ENCODE results near the gene MRPL33.

The MRPL33 gene

GRCh38 chr2:27771548-27772335 is at the start of gene MRPL33:
Gene MRPL33 (plus strand): TSS chr2:27771719. CDS start chr2:27771778, 59 bp downstream.
- ChIA-PET CTCF (interaction anchor here (1.2 to 1.4 kb wide), 2 partner anchors 19 to 49 kb away, joined by 3 to 4 read pairs; no protein-coding TSS in a partner anchor), POLR2A (interaction anchor here (0.7 kb wide), 1 partner anchor 66 kb away, joined by 3 read pairs; no protein-coding TSS in a partner anchor)
- DNase-seq (ENCODE audit: low read depth, low spot score) = no peak
- H3K4me3 ChIP-seq (ENCODE audit: low read depth, low read length) = peak within 1 kb of the TSS; percentile 91
- no peak for TF ChIP-seq CTCF (IDR thresholded peaks at IDR 0.05; ENCODE audit: insufficient read depth, low read length, missing control alignments)

GRCh38 chr2:27721884-27722485 is 49.5 kb upstream of the MRPL33 start:
- no peak overlapping the region for H3K4me3 ChIP-seq (ENCODE audit: low read depth, low read length)
- POLR2A ChIA-PET = no interaction called here
- DNase-seq (ENCODE audit: low read depth, low spot score) = no peak
- CTCF ChIA-PET = interaction anchor here (1.1 to 7.0 kb wide), 13 partner anchors 9 to 872 kb away, joined by 3 to 84 read pairs (median 5); no protein-coding TSS in a partner anchor
- no peak for TF ChIP-seq CTCF (IDR thresholded peaks at IDR 0.05; ENCODE audit: insufficient read depth, low read length, missing control alignments)

- CTCF ChIA-PET = interaction anchor here (0.6 to 7.0 kb wide), 45 partner anchors 9 to 871 kb away, joined by 3 to 84 read pairs (median 4); no protein-coding TSS in a partner anchor
- TF ChIP-seq CTCF (IDR thresholded peaks at IDR 0.05; ENCODE audit: insufficient read depth, low read length, missing control alignments) = peak; percentile 83
- POLR2A ChIA-PET = no interaction called here
- H3K4me3 ChIP-seq (ENCODE audit: low read depth, low read length) = no peak overlapping the region
- DNase-seq (ENCODE audit: low read depth, low spot score) = no peak
Observed at GRCh38 chr2:27723372-27724144, 48.0 kb upstream of the MRPL33 start.

- TF ChIP-seq CTCF (IDR thresholded peaks at IDR 0.05; ENCODE audit: insufficient read depth, low read length, missing control alignments) = no peak
- no peak for DNase-seq (ENCODE audit: low read depth, low spot score)
- ChIA-PET POLR2A (no interaction called here), CTCF (interaction anchor here (0.9 to 7.0 kb wide), 22 partner anchors 9 to 870 kb away, joined by 3 to 84 read pairs (median 6); no protein-coding TSS in a partner anchor)
- no peak overlapping the region for H3K4me3 ChIP-seq (ENCODE audit: low read depth, low read length)
Observed at GRCh38 chr2:27724191-27724590, 47.3 kb upstream of the MRPL33 start.

- DNase-seq (ENCODE audit: low read depth, low spot score) = no peak
- POLR2A ChIA-PET = no interaction called here
- no peak for TF ChIP-seq CTCF (IDR thresholded peaks at IDR 0.05; ENCODE audit: insufficient read depth, low read length, missing control alignments)
- no peak overlapping the region for H3K4me3 ChIP-seq (ENCODE audit: low read depth, low read length)
- CTCF ChIA-PET = interaction anchor here (0.9 to 7.0 kb wide), 15 partner anchors 8 to 841 kb away, joined by 3 to 84 read pairs (median 6); no protein-coding TSS in a partner anchor
Observed at GRCh38 chr2:27724905-27725701, 46.4 kb upstream of the MRPL33 start.

Data from AG04449 (cell line).